NCI-H82 (cell line): Measurements from ENCODE around the gene CLRN2.
"Not testable (repeated sequence)": the region's sequence is repeated elsewhere in the genome, so short reads cannot be mapped to it uniquely, and the experiment has no call there.

Experiments used
- DNase-seq: peaks from one replicate; lab custom pipeline; 2025; lab: John Stamatoyannopoulos, UW

The CLRN2 gene

DNA sequence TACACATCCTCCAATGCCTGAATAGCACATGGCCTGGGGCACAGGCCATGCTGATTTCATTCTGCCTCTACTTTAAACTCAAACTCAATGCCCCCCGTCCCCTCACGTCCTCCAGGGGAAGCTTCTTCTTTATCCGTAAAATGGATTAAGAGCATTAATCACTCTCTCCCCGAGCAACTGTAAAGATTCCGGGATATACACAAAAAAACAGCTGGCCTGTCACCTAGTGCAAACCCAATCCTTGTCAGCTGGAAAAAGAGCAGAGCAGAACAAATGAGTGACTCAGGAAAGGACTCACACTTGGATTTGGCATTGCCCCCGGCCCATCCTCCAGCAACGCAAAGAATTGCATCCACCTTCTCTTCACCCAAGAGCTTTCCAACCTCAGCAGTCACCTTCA is 10.9 kb upstream of the CLRN2 start:
- DNase-seq, result peak; percentile 93

DNA sequence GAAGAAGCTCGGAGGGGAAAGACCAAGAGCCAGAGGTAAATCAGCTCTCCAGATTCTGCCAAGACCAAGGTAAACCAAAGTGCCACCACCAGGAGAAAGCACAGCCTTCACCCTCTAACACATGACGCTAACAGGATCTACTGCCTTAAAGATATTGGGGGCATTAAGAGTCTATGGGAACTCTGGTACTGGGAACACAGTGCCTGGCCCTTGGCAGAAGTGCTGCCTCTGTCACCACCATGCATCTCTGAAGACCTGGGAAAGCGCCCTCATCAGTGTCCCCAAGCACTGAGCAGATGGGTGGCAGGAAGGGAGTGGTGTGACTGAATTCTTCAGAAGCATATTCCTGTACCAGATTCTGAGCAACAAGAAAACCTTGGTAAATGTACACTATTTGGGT is 4.4 kb upstream of the CLRN2 start:
- peak; percentile 14 for DNase-seq

DNA sequence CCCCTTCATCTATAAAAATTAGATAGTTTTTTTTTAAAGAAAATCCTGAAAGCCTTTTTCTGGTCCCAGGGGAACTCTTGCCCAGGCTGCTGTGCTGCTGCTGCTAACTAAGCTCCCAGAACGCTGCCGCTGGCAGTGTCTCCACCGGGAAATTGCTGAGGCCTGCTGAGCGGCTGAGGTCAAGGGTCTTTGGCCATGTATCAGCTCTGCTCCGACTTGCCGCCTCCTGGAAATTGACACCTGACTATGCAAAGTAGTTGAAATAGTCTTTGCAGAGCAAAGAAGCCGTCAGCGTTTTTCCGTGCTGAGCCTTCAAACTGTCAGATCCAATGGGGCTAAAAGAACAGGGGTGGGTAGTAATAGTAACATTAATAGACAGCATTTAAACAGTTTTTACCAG is 3.9 kb upstream of the CLRN2 start:
- DNase-seq, result peak; percentile 29

DNA sequence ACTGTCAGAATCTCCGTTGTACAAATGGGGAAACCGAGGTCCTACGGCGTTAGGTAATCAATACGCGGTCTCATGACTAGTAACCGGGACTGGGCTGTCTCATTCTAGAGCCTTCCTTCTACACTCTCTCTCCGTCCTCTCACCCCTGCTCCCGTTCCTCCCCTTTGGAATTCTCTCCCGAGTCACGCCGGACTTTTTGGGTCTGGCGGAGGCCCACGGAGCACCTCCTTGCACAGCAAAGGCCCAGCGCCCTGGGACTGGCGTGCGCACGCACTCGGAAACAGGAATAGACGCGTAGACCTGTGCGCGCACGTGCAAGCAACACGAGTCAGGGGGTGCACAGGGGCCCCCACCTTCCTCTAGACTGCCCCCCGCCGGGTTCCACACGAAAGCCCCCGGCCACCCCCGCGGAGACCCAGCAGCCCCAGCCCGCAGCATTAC is 3.4 kb upstream of the CLRN2 start:
- DNase-seq, result peak; percentile 43

DNA sequence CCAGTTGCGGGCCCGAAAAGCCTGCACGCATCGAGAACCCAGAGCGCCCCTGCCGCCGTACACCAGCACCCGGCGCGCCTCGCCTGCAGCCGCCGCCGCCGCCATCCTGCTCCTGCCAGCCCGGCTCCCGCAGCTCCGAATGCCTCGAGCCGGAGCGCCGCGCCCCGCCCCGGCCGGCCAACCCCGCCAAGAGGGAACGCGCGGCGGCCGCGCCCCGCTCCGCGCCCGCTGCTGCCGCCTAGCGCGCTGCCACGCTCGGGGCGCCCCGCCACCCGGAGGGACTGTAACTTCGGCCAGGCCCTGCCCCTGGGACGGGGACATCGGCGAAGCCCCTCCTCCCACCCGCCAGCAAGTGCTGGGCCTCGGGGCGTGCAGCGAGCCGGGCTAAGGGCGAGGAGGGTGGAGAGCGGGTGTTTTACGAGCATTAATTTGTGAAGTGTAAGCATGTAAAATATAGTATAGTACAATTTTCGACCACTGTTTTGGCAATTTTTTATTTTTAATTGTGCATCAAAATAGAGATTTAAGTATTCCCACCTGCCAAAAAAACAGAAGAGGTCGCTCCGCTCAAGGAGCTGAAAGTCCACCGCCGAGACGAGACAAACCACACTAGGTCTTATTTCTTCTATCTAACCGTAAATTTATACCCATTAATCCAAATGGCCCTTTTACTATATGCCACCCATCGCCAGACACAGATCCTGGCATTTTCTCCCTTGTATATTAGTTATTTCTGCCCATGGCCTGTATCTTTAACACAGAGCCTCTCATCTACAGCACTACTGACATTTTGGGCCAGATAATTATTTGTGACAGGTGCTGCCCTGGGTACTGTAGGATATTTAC is 2.8 kb upstream of the CLRN2 start, which contains the start of gene QDPR:
Gene QDPR (minus strand): TSS at position 141 of the 846 bp plus-strand sequence. CDS start 36 bp downstream, at position 105.
- peak; percentile 74 for DNase-seq

DNA sequence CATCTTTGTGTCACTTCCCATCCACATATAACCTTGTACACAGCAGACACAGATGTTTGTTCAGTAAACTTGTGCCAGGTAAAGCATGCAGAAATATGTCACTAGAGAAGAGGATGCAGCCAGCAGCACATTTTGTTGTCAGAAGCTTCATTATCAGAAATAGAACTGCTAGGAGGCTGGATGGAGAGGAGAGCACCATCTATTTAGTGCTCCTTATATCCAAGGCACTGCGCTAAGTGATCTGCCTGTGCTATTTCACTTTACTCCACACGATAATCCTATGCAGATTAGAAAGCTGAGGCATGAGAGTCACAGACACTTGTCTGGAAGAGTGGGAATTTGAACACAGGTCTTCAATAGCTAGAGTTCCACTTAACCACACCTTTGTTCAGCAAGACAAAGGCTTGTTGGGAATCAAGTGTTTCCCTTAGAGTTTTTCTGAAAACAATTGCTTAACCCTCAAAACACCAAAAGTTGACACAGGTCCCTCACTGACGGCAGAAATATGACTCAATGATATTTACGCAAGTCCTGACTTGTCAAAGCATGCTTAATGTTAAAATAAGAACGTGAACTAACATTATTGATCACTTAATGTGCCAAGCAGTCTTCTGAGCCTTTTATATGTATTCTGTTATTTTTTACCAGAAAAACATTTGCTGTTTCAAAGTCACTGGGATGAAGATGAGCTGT is 1.8 kb upstream of the CLRN2 start:
- DNase-seq, result peak; percentile 7

DNA sequence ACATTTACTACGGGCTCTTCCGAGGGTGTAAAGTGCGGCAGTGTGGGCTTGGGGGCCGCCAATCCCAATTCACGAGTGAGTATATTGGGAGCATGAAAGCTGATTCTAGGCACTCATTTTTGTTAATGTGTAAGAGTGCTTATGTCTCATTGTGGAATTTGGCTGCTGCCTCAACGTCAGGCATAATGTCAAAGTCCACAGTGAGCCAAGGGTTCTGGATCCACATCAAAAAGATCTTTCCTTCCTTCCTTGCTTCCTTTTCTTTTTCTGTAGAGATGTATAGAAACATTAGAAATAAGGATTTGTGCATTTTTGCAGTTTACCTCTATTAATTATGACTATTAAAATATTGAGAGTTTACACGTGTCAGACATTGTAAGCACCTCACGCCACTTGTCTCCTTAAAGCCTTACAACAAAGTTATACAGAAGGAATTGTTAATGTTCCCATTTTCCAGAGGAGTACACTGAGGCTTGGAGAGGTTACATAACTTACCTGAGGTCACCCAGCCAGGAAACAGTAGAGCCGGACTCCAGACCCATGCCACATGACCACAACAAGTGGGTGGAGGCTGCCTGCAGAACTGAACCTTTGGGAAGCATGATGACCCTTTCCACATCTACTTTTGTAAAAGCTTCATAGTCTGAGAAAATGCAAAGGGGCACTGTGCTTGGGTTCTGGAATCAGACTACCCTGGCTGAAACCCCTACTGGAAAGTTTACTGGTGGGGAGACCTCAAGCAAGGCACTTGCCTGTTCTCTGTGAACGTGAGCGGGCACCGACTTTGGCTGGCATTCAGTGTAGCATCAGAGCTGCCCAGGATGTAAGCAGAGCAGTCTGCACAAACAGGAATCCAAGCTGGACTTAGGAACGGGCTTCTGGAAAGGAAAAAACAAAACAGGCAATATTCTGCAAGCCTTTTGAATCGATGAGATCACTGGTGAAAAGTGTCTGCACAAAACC is 761 bp downstream of the CLRN2 start:
- DNase-seq, result no peak

DNA sequence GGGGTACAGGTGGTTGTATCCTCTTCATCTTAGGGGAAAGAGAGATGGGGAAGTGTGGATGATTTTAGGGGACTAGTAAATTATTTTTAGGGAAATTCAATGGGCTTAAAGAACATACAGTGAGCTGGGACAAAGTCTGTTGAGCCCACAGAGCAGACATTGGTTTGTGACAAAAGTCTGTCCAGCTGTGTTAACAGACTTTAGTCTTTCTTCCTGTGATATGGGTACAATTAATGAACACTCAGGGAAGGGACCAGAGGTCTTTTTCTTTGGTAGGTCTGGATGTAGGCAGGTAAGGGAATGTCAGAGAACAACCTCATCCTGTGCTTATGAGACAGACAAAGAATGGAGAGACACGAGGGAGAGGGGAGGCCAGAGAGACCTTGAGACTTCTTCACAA is 2.0 kb downstream of the CLRN2 start:
- DNase-seq, result no peak

DNA sequence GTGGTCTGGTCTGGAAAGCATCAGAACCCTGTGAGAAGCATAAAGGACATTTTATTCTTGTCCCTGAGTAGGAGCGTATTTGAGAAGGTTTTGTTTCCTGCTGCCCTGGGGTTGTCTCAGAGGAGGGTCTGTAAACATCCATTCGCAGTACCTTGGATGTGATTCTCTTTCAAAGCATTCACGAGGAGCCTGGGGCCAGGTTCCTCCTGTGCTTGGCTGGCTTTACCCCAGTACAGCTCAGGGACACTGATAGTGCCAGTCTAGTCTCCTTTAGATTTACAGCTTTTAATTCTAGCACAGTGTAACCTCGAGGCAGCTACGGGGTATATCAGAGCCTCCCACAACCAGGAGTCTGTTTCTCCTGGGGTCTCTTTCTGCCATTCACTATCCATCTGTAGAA is 2.7 kb downstream of the CLRN2 start:
- no peak for DNase-seq

DNA sequence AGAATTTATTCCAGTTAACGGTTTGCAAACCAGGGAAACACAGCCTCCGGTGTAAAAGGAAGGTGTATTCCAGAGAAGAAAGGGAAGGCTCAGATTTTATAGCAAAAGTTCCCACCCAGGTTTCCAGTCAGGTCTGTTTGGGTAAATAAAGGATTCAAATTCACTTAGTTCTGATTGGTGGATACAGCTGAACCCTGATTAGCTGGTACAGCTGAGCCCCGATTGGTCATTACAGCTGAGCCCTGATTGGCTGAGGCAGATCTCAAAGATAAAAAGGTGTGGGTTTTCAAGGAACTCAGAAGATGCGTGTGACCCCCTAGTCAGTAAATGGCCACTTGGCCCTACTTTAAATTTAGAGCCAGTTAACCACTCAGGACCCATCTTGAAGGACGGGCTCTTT is 6.6 kb downstream of the CLRN2 start:
- DNase-seq, result no peak

DNA sequence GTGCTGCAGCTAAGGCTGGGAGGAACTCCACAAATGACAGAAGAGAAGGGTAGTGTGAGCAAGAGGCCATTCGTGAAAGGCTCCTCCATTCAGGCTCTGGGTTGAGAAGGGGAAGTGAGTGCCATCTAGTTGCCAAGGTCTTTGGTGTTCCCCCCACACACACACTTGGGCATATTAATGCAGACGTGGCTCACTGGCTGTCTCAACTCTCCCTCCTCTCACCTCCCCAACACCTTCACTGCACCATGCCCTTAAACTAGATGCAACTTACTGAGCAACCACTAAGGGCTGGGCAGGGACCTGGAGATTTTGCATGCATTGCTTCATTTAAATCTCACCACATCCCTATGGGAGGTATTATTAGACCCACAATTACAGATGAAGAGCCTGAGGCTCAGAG is 8.7 kb downstream of the CLRN2 start:
- DNase-seq, result no peak

DNA sequence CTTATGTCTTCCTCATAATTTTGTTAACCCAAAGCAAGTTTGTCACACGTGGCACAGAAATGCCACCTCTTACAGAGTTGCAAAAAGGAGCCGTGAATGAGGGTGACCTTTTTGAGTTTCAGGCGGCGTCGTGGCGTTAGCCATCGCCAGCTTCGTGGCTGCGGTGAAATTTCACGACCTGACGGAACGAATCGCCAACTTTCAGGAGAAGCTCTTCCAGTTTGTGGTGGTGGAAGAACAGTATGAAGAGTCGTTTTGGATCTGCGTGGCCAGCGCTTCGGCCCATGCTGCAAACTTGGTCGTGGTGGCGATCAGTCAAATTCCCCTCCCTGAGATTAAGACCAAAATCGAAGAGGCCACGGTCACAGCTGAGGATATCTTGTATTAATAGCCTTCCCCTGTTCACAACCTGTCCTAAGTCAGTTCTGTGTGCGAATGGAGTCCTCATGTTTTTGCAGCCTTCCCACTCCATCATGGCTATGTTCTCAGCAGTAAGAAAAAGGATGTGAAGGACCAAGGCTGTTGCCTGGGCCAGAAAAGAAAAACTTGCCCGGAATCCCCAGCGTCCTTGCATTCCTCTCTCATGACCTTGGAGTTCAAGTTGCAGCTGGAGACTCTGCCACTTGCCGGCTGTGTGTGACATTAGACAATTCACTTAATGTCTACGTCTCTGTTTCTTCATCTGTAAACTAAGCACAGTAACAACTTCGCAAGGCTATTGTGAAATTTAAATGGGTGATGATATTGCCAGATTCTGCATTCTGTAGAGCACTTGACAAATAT is 11.9 kb downstream of the CLRN2 start:
- no peak for DNase-seq

DNA sequence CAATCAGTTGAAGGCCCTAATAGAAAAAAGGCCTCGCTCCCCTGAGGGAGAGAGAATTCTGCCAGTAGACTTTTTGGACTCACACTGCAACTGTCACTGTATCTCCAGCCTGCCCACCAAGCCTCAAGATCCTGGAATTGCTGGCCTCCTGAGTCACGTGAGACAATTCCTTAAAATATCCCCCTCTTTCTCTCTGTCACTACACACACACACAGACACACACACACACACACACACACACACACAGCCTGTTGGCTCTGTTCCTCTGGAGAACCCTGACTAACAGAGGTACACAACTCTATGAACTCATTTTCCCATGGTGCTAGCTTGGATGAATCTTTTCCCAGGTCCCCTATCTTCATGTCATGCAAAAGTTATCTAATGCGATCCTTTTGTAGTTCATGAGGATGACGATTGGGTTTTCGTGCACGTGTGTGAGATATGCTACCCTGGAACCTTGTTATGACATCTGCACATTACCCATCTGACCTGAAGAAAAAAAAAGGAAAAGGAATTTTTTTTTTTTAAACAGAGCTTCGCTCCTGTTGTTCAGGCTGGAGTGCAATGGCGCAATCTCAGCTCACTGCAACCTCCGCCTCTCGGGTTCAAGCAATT is 13.7 kb downstream of the CLRN2 start:
- DNase-seq, result peak; percentile 65

DNA sequence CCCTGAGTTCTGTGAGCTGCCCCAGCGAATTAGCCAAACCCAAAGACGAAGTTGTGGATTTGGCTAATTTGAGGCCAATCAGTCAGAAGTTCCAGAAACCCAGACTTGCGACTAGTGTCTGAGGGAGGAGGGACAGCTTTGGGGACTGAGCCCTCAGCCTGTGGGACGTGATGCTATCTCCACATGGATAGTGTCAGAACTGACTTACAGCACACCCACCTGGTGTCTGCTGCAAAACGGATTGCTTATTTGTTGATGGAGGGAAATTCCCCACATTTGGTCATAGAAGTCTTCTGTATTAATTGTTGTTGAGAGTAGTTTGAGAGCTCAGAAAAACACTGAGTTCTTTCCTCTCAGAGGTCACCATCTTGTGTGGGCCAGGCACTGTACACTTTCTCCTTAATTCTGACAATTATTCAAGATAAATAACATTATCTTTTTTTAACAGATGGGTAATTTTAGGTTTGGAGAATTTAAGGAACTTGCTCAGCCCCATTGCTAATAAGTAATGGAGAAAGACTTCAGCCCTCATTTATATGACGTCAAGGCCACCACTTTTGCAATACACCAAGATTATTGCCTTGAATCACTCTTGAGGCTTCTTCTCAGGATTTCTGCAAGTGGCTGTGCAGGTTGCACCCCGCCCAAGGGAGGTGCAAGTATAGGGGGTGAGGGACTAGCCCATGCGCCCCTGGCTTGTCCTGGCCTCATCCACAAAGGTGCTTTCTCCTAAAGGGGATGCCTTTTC is 16.7 kb downstream of the CLRN2 start:
- DNase-seq, result no peak

DNA sequence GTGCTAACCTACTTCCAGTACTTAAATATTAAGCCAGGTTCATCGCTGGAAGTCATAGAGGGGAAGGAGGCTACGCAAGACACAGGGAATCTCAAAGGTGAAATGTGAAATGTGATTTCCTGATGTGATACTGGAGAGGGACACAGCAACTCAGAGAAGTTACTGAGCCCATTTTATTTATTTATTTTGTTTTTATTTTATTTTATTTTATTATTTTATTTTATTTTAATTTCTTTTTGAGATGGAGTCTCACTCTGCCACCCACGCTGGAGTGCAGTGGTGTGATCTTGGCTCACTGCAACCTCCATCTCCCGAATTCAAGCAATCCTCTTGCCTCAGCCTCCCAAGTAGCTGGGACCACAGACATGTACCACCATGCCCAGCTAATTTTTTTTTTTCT is 19.7 kb downstream of the CLRN2 start:
- no peak for DNase-seq

DNA sequence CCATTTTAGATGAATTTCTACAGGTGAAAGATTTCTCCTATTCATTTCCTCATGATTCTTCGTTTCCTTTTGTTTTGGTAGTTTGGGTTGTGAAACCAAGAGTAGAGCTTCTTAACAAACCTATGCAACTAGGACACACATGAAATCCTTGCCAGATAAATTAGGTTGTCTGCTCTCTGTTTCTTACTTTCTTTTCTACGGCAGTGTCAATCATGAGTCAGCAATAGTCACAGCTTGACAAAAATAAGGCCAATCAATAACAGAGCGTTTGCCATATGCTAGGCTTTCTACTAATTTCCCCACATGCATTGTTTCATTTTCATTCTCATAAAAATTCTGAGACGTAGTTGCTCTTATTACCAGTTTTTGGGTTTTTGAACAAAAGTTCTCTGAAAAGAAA is 20.3 kb downstream of the CLRN2 start:
- DNase-seq, result no peak

DNA sequence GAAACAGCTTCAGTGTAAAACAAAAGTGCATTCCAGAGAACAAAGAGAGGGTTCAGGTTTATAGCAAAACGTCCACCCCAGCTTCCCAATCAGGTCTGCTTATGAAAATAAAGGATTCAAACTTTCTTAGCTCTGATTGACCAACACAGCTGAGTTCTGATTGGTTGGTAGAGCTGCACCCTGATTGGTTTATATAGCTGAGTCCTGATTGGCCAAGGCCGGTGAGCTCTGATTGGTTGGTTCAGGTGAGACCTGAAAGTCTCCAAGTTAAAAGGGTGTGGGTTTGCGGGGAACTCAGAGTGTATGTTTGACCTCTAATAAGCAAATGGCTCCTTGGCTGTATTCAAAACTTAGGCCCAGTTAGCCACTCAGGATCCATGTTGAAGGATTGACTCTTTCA is 20.9 kb downstream of the CLRN2 start:
- DNase-seq, result no peak

DNA sequence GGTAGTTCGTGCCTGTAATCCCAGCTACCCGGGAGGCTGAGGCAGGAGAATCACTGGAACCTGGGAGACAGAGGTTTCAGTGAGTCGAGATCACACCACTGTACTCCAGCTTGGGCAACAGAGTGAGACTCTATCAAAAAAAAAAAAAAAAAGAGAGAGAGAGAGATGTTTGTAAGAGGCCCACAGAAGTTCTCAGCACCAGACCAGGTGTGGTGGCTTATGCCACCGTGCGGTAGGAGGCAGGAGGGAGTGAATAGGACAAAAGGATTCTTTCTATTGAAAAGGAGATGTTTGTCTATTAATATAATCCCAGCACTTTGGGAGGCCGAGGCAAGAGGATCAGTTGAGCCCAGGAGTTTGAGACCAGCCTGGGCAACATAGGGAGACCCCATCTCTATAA is 22.1 kb downstream of the CLRN2 start:
- DNase-seq, result not testable (repeated sequence)

DNA sequence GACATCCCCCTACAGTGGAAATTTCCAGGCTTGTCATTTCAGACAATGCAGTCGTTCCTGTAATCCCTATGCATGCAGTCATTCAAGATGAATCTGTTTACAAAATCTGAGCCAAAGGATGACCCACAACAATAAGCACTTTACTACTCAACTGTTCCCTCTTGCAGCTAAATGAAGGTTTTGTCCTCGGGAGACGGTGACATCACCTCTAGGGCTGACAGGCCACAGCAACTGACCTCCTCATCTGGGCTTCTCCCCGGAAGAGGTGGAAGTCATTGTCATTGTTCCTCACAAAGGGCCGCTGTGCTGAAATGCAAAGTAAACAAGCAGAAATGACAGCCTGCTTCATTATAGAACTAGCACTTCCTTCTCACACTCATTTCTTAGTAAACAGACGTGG is 29.2 kb downstream of the CLRN2 start:
- no peak for DNase-seq

DNA sequence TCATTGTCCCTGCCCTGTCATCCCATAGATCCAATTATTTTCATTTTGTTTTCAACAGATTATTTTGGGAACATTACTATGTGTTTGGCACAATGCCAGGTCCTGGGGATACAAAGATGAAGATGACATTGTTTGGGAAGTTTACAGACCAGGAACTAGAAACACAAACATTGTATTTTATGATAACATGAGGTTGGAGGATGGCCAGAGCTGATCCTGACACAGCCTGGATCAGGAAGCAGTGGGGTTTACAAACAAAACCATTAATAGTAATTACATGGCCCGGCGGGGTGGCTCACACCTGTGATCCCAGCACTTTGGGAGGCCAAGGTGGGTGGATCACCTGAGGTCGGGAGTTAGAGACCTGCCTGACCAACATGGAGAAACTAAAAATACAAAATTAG is 29.9 kb downstream of the CLRN2 start:
- no peak for DNase-seq
